GM19395 (cell line): Measurements from ENCODE around the gene SYT8.

Experiments
- ATAC-seq: cut with Tn5 transposase; IDR thresholded peaks from one replicate; pipeline ENCODE4 v1.9.1; 2021; ENCODE audit warnings: mild to moderate bottlenecking, moderate library complexity; ENCODE audit not compliant: unreplicated experiment

The SYT8 gene

DNA sequence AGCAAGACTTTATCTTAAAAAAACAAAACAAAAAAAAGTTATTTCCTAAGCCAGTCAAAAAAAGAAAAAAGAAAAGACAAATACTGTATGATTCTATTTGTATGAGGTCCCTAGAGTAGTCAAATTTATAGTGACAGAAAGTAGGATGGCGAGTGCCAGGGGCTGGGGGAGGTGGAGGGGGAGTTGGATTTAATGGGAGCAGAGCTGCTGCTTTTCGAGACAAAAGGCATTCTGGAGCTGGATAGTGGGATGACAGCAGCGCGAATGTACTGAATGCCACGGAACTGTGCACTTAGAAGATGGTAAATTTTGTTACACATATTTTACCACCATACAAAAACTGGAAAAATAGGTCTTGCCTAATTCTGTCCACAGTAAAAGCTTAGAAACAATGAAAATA lies 17.8 kb upstream of the SYT8 start:
- no peak for ATAC-seq

- ATAC-seq = no peak
Measured at GRCh38 chr11:1817511-1817910, 17.3 kb upstream of the SYT8 start.

- ATAC-seq = no peak
Measured at GRCh38 chr11:1819074-1819473, 15.7 kb upstream of the SYT8 start.

- ATAC-seq = no peak
Measured at GRCh38 chr11:1820463-1821325, 14.1 kb upstream of the SYT8 start.

DNA sequence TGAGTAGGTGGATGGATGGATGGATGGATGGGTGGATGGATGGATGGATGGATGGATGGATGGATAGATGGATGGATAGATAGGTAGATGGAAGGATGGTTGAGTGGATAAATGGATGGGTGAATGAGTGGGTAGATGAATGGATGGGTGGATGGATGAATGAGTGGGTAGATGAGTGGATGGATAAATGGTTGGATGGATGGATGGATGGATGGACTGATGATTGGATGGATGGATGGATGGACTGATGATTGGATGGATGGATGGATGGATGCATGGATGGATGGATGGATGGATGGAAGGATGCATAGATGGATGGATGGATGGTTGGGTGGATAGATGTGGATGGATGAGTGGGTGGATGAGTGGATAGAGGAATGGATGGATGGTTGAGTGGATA lies 13.2 kb upstream of the SYT8 start:
- no peak for ATAC-seq

DNA sequence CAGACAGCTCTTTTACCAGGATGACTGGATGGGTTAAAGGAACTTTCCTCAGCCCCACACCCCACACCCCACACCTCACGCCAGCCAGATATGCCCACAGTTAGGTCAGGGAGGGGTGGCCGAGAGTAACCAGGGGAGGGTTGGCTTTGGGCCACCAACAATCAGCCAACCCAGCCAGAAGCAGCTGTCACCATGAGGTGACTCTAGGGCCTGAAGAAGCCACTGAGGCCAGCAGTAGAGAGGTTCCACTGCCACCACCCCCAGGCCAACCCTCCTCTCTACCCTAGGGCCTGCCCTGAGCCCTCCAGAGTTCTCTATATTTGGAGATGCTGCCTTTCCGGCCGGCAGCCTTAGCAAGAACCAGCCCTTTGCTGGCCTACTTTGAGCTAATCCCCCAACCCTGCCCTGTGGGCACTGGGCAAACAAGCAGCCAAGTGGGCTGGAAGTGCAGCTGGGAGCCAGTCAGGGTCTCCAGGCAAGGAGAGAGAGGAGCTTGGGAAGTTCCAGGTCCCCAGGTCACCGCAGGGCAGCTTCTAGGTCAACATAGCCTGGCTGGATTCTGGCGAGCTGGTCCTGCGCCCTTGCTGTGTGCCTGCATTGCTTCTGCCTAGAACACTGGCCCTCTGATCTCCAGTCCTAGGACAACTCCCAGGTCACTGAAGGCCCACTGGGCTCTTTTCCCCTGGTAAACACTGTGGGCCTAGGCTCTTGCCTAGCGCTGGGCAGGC lies 12.0 kb upstream of the SYT8 start:
- no peak for ATAC-seq

DNA sequence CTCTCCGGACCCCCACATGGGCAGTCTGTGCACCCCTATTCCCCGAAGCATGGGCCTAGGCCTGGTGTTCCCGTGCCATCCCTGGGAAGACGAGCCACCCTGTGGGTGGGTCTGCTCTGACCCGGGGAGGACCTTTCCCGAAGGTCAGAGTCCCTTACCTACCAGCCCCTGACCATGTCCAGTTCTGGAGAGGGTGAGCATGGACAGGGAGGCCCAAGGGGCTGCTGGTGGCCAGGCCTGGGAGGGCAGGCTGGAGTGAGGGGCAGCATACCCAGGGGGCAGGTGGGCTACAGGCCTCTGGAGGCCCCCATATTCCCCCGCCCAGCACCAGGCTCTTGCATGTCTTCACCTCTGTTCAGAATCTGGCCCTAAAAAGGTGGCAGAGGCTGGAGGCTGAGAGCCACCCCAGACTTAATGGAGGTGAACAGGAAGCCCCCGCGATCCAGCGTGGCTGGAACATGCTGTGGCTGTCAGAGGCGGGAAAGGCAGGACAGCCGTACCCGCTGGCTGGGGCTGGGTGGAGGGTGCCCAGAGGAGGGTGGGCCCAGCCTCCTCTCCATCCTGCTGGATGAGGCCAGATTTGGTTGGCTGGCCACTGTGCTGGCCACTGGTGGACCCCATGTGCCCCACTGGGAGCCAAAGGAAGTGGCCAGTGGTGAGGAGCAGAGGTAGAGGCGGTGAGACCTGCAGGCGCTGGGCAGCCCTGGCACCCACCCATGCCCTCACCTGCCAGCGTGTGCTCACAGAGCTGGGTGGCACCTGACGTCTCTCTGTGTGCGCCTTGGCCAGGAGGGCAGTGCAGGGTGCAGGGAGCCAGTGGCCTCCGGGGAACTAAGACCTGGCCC lies 11.2 kb upstream of the SYT8 start:
- no peak for ATAC-seq

DNA sequence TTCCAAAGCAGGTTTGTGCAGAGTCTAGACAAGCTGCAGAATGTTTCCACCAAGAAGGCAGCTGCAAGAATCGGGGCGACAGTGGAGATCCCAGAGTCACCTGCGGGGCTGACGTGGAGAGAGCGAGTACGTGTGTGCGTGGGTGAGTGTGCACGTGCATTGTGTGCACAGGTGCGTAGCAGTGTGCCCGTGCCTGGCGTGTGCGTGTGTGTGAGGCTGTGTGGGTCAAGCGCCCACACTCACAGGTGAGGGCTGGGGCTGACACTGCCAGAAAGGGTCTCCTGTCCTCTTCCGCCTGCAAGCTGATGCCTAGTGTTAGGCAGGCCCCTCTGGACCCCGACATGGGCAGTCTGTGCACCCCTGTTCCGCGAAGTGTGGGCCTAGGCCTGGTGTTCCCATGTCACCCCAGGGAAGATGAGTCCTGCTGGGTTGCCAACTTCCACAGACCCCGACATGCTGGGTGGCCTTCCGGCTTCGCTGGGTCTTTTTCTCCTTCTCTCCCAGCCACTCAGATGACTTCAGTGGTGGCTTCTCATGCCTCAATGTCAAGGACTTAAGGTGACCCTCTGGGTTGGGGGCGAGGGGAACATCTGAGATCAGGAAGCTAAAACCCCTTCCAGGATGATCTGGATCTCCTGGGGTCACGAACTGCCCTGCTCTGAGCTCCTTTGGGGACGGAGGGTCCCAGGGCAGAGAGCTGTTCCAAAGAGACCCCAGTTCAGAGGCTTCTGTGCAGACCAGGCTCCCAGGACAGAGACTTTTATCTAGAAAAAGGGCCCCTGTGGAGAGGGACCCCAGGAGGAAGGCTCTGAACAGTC lies 10.4 kb upstream of the SYT8 start:
- ATAC-seq = no peak

DNA sequence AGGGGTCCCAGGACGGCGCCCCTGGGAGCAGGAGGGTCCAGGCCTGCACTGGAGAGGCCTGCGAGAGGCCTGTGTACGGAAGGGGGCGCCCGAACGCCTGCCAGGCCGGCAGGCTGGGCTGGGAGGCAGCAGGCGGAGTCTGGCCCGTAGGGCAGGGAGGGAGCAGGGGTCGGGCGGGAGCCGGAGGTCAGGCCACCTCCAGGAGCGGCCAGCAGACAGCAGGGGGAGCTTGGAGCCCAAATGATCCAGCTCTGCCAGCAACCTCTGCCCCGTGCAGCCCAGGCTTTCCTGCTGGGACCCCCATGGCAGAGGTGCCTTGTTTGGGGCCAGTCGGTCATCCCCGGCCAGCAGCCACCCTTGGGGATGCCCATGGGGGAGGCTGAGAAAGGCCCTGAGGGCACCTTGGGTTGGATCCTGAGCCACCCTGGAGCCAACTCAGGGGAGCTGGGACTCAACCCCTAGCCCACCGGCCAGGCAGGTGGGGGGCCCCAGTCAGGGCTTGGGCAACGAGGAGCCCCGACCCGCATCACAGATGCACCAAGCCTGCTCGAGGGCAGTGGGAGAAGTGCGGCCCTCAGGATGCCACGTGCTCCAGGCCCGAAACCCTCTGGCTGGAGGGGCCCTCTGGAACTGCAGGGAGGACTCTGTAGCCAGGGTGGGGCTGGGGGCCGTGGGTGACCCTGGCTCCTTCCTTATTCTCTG lies 9.6 kb upstream of the SYT8 start:
- no peak for ATAC-seq

DNA sequence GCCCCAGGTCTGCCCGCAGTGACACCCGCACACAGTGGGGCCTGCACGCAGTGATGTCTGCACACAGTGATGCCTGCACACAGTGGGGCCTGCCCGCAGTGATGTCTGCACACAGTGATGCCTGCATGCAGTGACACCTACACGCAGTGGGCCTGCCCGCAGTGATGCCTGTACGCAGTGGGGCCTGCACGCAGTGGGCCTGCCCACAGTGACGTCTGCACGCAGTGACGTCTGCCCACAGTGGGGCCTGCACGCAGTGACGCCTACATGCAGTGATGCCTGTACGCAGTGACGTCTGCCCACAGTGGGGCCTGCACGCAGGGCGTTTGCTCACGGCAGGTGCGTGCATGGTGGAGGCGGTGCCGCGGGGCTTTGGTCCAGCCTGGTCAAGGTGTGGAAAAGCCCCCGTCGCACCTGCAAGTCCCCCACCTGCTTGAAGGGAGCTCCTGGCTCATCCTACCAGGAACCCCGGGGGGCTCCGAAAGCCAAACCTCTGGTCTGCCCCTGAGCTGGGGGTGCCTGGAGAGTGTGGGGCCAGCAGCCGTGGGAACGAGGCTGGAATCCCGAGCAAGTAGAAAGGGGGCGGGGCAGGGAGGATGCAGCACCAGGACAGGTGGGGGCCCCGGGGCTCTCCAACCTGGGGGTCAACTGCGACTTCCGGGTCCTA lies 8.9 kb upstream of the SYT8 start:
- no peak for ATAC-seq

GRCh38 chr11:1826552-1827094 lies 8.2 kb upstream of the SYT8 start:
- no peak for ATAC-seq

DNA sequence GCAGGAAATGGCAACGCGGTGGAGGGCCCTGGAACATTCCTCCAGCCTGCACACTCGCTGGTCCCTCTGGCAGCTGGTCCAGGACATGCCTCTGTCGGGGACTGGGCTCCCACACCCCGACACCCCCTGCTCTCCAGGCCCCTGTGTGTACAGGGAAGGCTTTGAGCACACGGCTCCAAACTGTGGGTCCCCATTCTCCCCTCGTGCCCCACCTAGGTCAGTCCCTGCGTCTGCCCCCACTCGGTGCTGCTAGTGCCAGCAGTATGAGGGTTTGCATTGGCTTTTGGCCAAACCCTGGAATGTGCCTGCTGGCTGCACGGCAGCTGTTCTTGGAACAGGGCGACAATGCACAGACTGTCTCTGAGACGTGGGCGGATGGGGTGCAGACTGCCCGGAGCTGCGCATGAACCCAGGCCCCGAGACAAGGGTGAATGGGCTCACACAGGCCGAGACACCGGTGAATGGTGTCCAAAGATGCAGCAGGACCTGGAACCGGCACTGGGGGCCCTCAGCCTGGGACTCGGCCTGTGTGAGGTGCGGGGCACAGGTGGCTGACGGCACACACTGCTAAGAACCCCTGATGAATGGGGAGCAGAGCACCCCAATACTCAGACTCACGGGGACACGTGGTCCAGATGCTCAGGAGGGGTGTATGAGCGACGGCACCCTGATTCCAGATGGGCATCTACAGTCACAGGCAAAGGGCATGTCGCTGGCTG lies 7.5 kb upstream of the SYT8 start:
- ATAC-seq = no peak

- ATAC-seq = no peak
Measured at GRCh38 chr11:1827931-1828330, 6.9 kb upstream of the SYT8 start.

DNA sequence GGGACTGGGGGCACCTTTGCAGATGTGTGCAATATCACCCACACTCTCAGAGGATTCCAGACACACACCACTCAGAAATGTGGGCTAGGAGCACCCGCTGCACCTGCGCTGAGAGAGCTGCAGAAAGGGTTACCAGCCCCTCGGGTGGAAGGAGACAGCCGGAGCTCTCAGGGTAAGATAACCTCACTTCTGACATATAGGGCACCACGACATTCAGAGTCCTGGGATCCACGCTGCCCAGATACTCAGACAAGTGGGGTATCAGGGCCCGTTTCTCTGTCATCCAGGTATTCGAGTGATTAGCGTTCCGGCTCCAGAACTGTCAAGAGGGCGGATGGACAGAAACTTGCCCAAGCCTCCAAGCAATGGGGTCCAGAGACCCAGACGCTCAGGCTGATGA lies 6.2 kb upstream of the SYT8 start:
- no peak for ATAC-seq

DNA sequence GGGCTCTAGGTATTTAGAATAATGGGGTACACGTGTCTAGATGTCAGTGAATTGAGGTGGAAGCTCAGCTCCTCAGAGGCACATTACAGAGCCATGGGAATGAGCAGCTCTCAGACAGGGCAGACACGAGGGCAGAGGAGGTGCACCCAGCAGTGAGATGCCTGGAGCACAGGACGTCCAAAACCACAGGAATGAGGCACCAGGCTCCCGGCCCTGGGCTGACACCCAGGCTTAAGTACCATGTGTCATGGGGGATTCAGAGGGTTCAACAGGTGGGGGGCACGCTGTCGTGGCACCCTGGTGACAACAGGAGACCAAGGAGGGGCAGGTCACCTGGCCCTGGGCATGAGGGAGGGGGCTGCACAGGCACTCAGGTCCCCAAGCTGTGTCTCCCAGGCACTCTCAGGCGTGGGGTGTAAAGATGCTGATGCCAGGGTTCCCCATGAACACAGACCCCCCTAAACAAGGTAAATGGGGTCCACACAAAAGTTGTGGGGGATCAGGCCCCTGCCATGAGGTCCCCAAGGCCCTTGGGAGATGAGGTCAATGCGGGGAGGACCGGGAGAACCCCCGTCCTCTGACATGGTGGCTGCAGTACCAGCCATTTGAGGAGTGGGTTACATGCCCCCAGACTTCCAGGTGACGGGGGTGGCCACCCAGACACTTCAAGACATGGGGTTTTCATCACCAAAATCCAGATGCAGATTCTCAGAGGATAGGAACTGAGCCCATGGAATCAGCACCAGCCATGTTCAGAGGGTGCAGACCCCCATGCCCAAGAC lies 5.6 kb upstream of the SYT8 start:
- no peak for ATAC-seq

DNA sequence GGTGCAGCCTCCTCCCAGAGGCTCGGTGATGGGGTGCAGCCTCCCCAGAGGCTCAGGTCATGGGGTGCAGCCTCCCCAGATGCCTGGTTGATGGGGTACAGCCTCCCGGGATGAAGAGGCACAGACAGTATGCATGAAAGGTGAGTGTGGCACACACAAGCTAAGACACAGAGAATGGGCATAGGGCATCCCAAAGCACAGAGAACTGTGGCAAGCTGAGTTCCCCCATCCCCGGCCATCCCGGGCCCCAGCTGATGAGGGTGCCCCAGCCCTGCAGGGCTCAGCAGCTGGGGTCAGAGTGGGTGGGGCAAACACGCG lies 4.8 kb upstream of the SYT8 start:
- ATAC-seq = no peak

DNA sequence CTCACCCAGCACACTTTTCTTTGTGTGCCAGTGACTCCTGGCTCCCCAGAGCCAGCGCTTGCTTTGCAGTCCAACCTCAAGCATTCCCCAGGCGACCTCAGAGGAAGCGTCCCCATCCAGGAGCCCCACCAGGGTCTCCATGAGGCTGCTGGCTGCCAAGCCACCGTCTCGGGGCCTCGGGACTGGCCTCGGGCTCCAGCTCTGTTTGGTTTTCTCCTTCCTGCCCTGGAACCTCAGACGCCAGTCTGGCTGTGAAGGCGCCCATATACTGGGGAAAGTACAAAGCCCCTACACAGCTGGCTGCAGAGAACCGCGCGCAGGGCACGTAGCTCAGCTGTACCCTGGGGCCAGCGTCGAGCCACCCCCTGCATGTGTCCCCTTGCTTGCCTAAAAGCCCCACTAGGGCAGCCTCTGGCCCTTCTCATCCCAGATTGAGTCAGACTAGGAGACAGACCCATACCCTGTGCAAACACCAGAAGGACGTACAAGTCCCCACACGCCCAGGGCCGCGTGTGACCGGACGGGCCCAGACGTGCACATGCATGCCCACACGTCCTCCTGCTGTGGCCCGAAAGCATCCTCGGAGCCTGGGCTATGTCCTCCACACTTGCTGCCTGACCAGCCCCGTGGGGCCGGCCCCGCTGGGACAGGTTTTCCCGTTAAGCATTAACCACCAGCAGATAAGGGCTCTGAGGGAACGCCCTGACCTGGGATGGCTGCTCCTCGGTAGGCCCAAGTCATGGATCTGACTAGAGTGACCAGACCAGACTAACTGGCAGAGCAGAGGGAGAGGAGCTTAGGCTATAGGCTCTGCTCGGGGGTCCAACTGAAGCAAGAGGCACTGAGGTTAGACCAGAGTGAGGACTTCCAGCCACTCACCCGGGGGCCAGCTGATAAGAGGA lies 4.2 kb upstream of the SYT8 start:
- ATAC-seq = no peak
